Keratinocyte (primary cell): Measurements from ENCODE around the gene ENTPD2. TPM values are rescaled to one million over a fixed set of nuclear protein-coding genes. Genes with fewer than 3 reads are reported as not detected.

Source experiments
- DNase-seq: peaks from one replicate; pipeline ENCODE4 v3.0.0-alpha.2; 2011; ENCODE audit warnings: low read depth, missing footprints, low spot score
- FAIRE-seq: peaks from 2 replicates; lab custom pipeline; 2011; peaks lifted over from hg19 to GRCh38; lab: Jason Lieb, UNC
- H2AFZ ChIP-seq: 2 replicates; pipeline ENCODE4 v1.6.0; 2012; ENCODE audit warnings: low read length, control low read depth, inconsistent platforms; ENCODE audit not compliant: control insufficient read depth
- H3K27ac ChIP-seq: 2 replicates; pipeline ENCODE4 v1.5.1; 2011; ENCODE audit warnings: low read length; ENCODE audit not compliant: control insufficient read depth, insufficient read depth
- H3K27me3 ChIP-seq: 3 replicates; pipeline ENCODE4 v1.6.0; 2011; ENCODE audit warnings: low read length; ENCODE audit not compliant: control insufficient read depth, insufficient read depth; ENCODE audit errors: extremely low read depth
- H3K36me3 ChIP-seq, 2 experiments: 2 replicates in 1 of 2; 3 replicates in 1 of 2; pipeline ENCODE4 v1.5.1; 2011; ENCODE audit warnings: low read length in 2 of 2, mild to moderate bottlenecking in 1 of 2; ENCODE audit not compliant: control insufficient read depth in 2 of 2, insufficient read depth in 2 of 2; ENCODE audit errors: extremely low read depth in 1 of 2
- H3K4me1 ChIP-seq: 3 replicates; pipeline ENCODE4 v1.5.1; 2011; ENCODE audit warnings: low read length; ENCODE audit not compliant: control insufficient read depth, insufficient read depth; ENCODE audit errors: extremely low read depth
- H3K4me2 ChIP-seq: 3 replicates; pipeline ENCODE4 v1.6.0; 2011; ENCODE audit warnings: low read depth, low read length; ENCODE audit not compliant: control insufficient read depth, insufficient read depth; ENCODE audit errors: extremely low read depth
- H3K4me3 ChIP-seq, 3 experiments: fragments of 200-600 bp in 1 of 3; sonication (generic) in 1 of 3; 2 replicates in 2 of 3; 3 replicates in 1 of 3; pipeline ENCODE4 v1.5.1; 2011 to 2016; ENCODE audit warnings: low read length in 3 of 3, mild to moderate bottlenecking in 3 of 3, control low read depth in 2 of 3, inconsistent platforms in 1 of 3, low read depth in 1 of 3, mixed read lengths in 1 of 3, mixed run types in 1 of 3, moderate library complexity in 1 of 3; ENCODE audit not compliant: control insufficient read depth in 2 of 3, insufficient read depth in 2 of 3; ENCODE audit errors: extremely low read depth in 1 of 3
- H3K79me2 ChIP-seq: 2 replicates; pipeline ENCODE4 v1.6.0; 2012; ENCODE audit warnings: low read length; ENCODE audit not compliant: control insufficient read depth, insufficient read depth
- H3K9ac ChIP-seq: 3 replicates; pipeline ENCODE4 v1.6.0; 2011; ENCODE audit warnings: low read length; ENCODE audit not compliant: control insufficient read depth, insufficient read depth; ENCODE audit errors: extremely low read depth
- H3K9me1 ChIP-seq: 3 replicates; pipeline ENCODE4 v1.6.0; 2011; ENCODE audit warnings: low read length; ENCODE audit not compliant: control insufficient read depth, insufficient read depth; ENCODE audit errors: extremely low read depth
- H3K9me3 ChIP-seq: 2 replicates; pipeline ENCODE4 v1.5.1; 2012; ENCODE audit warnings: low read depth, low read length; ENCODE audit not compliant: control insufficient read depth
- H4K20me1 ChIP-seq: 3 replicates; pipeline ENCODE4 v1.6.0; 2011; ENCODE audit warnings: low read length; ENCODE audit not compliant: control insufficient read depth, insufficient read depth; ENCODE audit errors: extremely low read depth
- EZH2 ChIP-seq: IDR thresholded peaks from one replicate; pipeline ENCODE4 v1.6.1; 2012; ENCODE audit warnings: inconsistent platforms, mild to moderate bottlenecking, low read length, moderate library complexity
- dilution Hi-C: fragments of 300-500 bp; cut with MboI; formaldehyde crosslinking; loops from one replicate; pipeline ENCODE4 v1.7.0; 2020; ENCODE audit warnings: low sequenced_read_pairs; ENCODE audit not compliant: extremely low pct_ligation_motif_present
- polyA plus RNA-seq, 5 experiments: library from polyadenylated mRNA; depleted of rRNA in 3 of 5; stranded (reverse) in 3 of 5; stranded (forward) in 1 of 5; unstranded in 1 of 5; fragments of >200 nt; gene quantifications; 1 replicate in 1 of 5; 2 replicates in 3 of 5; 3 replicates in 1 of 5; pipeline versions ENCODE4 v1.2.1 to v1.2.3, GENCODE V29; 2011 to 2012; ENCODE audit warnings: missing spikeins in 2 of 5, low read depth in 1 of 5, low replicate concordance in 1 of 5
- TF ChIP-seq, protein P1 (sequence below), 3 experiments: IDR thresholded peaks in 1 of 3; conservative IDR thresholded peaks in 1 of 3; optimal IDR thresholded peaks in 1 of 3; 2 replicates in 2 of 3; 3 replicates in 1 of 3; pipeline versions ENCODE3 to v1.5.1; 2011; ENCODE audit warnings: low read length in 3 of 3, mild to moderate bottlenecking in 3 of 3, moderate library complexity in 2 of 3, control low read depth in 1 of 3, inconsistent platforms in 1 of 3; ENCODE audit not compliant: insufficient read depth in 2 of 3; ENCODE audit errors: extremely low read depth in 1 of 3

ENTPD2 gene
- polyA plus RNA-seq, 1 donor (not counting 4 experiments of a cell fraction or from before 2014, with no cell fraction given): 0.52 TPM

DNA sequence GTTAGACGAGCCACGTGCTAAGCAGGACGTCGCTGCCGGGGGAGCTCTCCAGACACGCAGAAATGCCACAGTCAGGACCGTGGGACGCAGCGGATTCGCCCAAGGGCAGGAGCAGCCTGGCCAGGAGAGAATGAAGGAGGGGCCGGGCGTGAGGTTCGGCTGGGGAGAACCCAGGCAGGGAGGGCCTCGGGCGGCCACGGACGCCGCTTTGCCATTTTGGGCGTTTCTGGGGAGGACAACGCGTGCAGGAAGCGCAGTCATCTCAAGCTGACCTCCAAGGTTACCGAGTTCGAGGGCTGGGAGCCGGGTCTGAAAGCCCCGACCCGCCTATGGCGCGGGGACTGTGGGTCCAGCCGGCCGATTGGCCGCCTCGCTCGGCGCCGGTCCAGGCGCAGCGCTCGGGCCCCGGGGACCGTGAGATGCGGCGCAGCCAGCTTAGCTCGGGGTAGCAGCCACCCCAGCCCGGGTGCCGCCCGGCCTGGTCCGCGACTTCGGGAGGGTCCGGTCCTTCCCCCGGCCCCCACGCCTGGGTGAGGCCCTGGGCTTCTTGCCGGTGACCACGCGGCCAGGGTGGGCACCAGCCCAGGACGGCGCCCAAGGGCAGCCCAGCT, 32.2 kb upstream of the ENTPD2 start:
- peak overlapping the region; percentile 90 for H3K9ac ChIP-seq
- H2AFZ ChIP-seq: peak overlapping the region; percentile 46
- H3K27me3 ChIP-seq: no peaks in the 10 kb centered on the region
- peaks cover 48% of the 10 kb centered on the region for H3K4me1 ChIP-seq
- H3K9me1 ChIP-seq: peaks cover 2% of the 10 kb centered on the region
- peaks cover 8% of the 10 kb centered on the region for H3K79me2 ChIP-seq
- dilution Hi-C loops: no loop called here
- peak overlapping the region; percentile 90 for H3K27ac ChIP-seq
- peaks cover 4 to 12% of the 10 kb centered on the region in 2 experiments for H3K36me3 ChIP-seq
- peak overlapping the region; percentile 74 for H3K4me2 ChIP-seq
- no peak for FAIRE-seq
- H3K9me3 ChIP-seq: no peaks in the 10 kb centered on the region
- peak overlapping the region; percentile 69 to 72 (median 69) for H3K4me3 ChIP-seq
- no peaks in the 10 kb centered on the region for H4K20me1 ChIP-seq
- TF ChIP-seq, protein P1, sequence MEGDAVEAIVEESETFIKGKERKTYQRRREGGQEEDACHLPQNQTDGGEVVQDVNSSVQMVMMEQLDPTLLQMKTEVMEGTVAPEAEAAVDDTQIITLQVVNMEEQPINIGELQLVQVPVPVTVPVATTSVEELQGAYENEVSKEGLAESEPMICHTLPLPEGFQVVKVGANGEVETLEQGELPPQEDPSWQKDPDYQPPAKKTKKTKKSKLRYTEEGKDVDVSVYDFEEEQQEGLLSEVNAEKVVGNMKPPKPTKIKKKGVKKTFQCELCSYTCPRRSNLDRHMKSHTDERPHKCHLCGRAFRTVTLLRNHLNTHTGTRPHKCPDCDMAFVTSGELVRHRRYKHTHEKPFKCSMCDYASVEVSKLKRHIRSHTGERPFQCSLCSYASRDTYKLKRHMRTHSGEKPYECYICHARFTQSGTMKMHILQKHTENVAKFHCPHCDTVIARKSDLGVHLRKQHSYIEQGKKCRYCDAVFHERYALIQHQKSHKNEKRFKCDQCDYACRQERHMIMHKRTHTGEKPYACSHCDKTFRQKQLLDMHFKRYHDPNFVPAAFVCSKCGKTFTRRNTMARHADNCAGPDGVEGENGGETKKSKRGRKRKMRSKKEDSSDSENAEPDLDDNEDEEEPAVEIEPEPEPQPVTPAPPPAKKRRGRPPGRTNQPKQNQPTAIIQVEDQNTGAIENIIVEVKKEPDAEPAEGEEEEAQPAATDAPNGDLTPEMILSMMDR (optimal IDR thresholded peaks at IDR 0.05 in 1 of 3, IDR thresholded peaks at IDR 0.05 in 1 of 3, conservative IDR thresholded peaks at IDR 0.05 in 1 of 3; ENCODE audit: extremely low read depth in 1 of 3, insufficient read depth in 2 of 3, low read length in 3 of 3): no peak
- TF ChIP-seq EZH2: no peak
- DNase-seq: no peak

DNA sequence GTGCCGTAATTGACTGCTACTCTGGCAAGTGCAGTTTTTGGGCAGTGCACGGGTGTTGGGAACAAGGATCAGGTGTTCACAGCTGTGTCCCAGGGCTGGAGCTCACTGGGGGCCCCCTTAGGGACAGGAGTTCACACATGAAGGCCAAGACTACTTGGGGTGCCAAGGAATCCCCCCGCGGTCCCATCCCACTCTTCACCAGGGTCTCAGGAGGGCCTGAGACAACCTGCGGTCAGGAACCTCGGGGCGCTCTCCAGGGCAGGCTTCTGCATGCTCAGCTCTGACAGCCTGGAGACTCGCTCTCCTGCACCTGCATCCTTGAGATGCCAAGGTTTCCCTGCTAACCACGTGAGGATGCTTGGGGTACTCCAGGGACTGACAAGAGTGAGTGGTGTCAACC, 30.7 kb upstream of the ENTPD2 start:
- Histone ChIP-seq H3K79me2 (peaks cover 8% of the 10 kb centered on the region), H3K9me1 (peaks cover 2% of the 10 kb centered on the region), H3K9ac (peak overlapping the region; percentile 58), H3K36me3 (peaks cover 5 to 7% of the 10 kb centered on the region in 2 experiments), H3K4me3 (no peak overlapping the region), H4K20me1 (no peaks in the 10 kb centered on the region), H3K4me1 (peaks cover 48% of the 10 kb centered on the region), H3K27ac (peak overlapping the region; percentile 90), H3K9me3 (no peaks in the 10 kb centered on the region), H3K27me3 (no peaks in the 10 kb centered on the region), H3K4me2 (no peak overlapping the region), H2AFZ (no peak overlapping the region)
- DNase-seq (peak; percentile 82), FAIRE-seq (no peak)
- TF ChIP-seq, protein P1 (optimal IDR thresholded peaks at IDR 0.05 in 1 of 3, IDR thresholded peaks at IDR 0.05 in 1 of 3, conservative IDR thresholded peaks at IDR 0.05 in 1 of 3; ENCODE audit: extremely low read depth in 1 of 3, insufficient read depth in 2 of 3, low read length in 3 of 3): no peak
- no peak for TF ChIP-seq EZH2
- dilution Hi-C loops: no loop called here
